Measurements from ENCODE around the gene BCL2L11.

BCL2L11 gene

DNA sequence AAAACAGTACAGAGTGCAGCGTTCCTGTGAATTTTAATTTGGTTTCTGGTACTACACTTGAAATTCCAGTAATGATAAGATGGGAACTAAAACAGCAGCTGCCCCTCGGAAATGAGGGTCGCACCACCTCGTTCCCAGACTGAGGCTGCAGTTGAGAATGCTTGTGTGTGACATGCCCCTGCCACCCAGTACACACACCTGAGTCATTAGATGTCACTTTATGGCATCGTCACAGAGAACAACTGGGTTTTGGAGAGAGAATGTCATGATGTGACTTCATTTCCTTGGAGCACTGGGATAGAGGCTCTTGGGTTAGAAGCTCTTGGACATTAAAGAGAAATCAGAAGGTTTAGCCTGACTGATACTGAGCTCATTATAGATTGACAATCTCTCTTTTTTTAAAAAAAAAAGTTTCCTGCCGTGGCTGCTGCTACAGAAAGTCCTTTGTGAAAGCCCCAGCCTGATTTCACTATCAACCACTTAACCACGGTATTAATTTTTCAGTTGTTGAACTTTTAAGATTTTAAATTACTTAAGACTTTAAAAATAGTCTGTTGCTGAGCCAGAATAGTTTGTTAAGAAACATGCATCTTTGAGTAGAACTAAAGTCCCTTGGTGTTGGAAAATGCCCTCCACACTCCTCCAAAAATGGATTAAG lies 24.5 kb downstream of the BCL2L11 start:
- no peak for FAIRE-seq

DNA sequence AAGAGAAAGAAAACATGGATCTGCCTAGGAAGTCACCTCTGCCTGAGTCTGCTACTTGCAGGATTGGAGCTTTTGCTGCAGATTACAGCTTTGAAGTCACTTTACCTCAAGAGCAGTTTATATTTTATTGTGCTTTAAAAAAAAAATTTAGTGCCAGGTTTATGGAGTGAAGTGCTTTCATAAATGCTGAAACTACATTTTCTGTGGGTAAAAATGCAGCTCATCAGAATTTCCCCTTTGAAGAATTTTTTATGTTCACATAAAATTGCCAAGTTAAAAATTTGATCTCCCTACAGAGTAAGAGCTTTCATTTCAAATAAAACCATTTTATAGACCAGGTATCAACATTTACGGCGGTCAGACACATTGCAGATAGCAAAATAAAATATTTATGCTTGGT lies 25.2 kb downstream of the BCL2L11 start:
- FAIRE-seq, result no peak

- FAIRE-seq, result no peak
Observed at GRCh38 chr2:111148225-111148873, 27.6 kb downstream of the BCL2L11 start.

DNA sequence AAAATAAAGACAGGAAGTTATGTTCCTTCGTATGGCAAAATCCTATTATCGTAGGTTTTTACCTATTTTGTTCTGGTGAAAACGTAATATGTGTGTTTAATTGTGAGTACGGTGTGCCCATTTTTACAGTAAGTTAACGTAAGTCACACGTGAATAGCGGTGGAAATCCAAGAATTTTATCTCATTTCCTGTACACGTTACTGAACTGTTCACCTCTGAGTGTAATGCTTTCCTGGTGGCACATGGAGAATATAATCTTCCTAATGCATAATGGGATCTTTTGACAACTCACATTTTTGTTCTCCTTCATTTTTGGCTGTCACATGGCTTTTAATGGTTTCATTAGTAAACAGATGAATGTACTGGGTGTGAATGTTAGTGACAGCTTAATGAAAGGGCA lies 28.2 kb downstream of the BCL2L11 start:
- no peak for FAIRE-seq

DNA sequence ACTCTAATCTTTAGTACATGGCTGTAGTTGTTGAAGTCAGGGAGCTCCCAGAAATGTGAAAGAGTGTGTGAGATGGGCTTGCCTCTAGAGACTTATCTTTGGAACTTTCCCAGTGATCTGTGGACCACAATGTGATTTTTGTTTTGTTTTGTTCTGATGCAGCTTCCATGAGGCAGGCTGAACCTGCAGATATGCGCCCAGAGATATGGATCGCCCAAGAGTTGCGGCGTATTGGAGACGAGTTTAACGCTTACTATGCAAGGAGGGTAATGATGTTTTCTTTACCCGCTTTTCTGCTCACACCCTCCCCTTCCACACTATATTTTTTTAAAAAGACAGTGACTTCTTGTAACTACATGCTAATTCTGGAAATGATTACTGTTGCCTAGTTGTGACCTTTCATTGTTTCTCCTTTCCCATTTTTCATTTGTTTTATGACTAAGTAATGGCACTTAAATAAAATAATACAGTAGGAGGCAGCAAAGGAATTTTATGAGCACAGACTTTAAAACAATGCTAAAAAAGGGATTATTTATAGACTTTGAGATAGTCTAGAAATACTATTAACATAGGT lies 29.3 kb downstream of the BCL2L11 start:
- no peak for FAIRE-seq

GRCh38 chr2:111154758-111155157 lies 34.0 kb downstream of the BCL2L11 start:
- FAIRE-seq, result no peak

DNA sequence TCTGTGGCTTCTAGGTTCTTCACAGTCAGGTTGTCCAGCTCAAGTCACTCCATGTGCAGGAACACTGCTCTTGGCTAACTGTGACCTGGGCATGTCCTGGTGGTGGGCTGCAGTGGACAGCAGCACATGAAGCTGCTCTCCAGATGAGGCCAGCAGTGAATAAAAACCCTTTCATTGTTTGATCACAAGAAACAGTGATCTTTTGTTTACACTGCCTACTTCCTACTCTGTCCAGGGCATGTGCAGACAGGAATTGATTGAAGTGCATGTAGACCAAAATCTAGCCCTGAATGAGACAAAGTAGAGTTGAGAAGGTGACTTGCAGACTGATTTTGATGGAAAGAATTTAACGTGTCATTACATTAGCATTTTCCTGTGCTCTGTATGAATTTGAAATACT lies 34.9 kb downstream of the BCL2L11 start:
- no peak for FAIRE-seq

- FAIRE-seq, result no peak
Observed at GRCh38 chr2:111156529-111156928, 35.8 kb downstream of the BCL2L11 start.

DNA sequence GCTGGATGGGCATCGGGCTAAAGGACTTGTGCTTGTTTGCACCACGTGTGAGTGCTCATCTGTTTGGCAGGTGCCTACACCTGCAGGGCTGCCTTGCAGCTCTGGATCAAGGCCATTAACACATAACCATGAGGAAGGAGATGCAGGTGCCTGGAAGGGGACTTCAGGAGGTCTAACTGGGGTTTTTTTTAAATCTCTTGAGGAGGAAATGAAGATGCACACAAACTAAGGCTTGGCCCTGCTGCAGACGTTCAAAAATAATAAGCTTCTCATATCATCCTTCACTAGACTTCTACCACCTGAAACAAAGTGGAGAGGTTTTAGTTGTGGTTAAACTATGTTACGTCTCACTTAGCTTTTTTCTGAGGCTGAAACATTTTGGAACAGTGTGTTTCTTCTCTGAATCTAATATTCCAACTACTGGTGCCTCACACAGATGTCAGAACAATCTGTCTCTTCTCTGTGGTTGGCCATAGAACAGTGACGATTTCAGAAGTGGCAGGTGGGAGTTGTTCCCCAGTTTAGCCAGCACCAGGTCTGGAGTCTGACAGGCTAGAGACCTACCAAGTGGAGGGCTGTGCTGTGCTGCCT lies 36.5 kb downstream of the BCL2L11 start:
- no peak for FAIRE-seq

- no peak for FAIRE-seq
Observed at GRCh38 chr2:111157798-111158197, 37.1 kb downstream of the BCL2L11 start.

DNA sequence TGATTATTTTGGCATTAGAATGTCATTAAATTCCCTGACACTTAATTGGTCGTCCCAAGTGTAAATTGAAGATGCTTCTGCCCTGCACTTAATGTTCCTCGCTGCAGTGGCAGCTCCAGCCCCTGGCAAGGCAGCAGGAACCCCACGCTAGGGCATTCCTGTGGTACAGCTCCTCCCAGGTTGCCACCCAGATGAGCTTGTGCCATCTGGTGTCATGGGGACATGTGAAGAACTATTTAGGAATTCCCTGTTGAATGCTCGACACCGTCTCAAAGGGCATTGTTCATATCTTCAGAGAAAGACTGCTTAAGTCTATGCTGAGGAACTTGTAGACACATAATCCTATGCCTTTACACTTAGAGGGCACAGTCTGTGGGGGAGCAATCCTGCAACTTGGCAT lies 38.9 kb downstream of the BCL2L11 start:
- FAIRE-seq, result no peak

GRCh38 chr2:111160758-111161157 lies 40.0 kb downstream of the BCL2L11 start:
- no peak for FAIRE-seq

- FAIRE-seq, result no peak
Observed at GRCh38 chr2:111161971-111162370, 41.3 kb downstream of the BCL2L11 start.

GRCh38 chr2:111162718-111163331 lies 42.1 kb downstream of the BCL2L11 start:
- FAIRE-seq, result no peak

DNA sequence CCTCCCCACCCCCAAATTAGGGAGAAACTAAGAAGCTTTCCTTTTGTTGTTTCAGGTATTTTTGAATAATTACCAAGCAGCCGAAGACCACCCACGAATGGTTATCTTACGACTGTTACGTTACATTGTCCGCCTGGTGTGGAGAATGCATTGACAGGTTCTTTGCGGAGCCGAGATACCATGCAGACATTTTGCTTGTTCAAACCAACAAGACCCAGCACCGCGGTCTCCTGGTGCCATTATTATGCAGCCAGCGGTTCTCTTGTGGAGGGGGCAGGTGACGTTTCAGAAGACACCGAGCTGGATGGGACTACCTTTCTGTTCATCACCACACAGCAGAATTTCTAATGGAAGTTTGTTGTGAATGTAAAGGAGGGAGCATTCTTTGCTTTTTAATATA lies 43.4 kb downstream of the BCL2L11 start:
- no peak for FAIRE-seq

- no peak for FAIRE-seq
Observed at GRCh38 chr2:111165084-111165483, 44.4 kb downstream of the BCL2L11 start.

- no peak for FAIRE-seq
Observed at GRCh38 chr2:111166115-111166514, 45.4 kb downstream of the BCL2L11 start.

GRCh38 chr2:111167076-111167862 lies 46.6 kb downstream of the BCL2L11 start:
- FAIRE-seq, result no peak

GRCh38 chr2:111167863-111168162 lies 47.1 kb downstream of the BCL2L11 start:
- FAIRE-seq, result no peak

DNA sequence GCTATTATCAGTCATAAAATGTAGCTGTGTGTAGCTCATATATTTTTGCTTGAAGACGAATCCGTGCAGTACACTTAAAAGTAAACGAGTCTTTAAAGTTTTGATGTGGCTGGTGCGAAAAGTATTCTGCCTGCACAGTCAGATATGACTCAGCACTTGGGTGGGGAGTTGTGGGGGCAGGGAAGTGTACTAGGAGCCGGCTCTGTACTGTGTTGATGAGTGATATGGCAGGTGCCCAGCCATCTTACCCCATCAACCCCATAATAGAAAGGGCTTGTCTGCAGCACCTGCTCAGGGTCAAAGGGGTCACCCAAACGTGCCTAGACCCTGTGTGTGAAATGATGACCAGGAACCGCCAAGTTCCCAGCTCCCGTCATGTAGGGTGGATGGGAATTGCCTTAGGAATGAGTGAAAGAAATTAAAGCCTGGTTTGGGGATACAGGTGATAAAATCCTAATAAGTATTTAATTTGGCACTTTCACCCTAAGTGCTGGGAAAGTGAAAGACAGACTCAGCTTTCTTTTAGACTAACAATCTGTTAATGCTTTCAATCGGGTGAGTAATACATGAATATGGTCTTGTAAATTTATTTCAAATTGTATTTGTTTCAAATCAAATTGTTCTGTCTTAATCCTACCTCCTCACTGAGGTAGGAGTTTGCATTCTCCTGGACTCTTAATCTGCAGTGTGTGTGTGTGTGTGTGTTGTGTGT lies 48.0 kb downstream of the BCL2L11 start:
- FAIRE-seq, result no peak

DNA sequence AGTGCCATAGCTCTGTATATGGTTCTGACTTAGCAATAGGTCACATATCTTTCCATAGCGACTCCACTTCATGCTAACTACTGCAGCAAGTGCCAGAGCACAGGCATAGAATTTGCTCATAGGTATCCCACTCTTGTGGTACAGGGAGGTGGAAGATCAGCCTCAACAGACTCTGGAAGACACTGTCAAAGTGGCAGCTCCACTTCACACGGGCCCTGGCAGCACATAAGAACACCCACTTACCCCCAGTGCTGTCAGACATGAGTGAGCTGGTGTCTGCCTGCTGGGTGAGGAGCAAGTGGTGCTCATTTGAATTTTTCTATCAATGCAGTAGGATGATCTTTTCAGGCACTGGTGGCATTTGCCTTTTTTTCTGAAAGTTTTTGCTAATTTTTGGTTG lies 48.6 kb downstream of the BCL2L11 start:
- no peak for FAIRE-seq

GRCh38 chr2:111169924-111170323 lies 49.2 kb downstream of the BCL2L11 start:
- FAIRE-seq, result no peak
